Neuronal stem cell (in vitro differentiated cells): ENCODE measurements around the gene ALKBH7.
A peak's percentile ranks its signal among the peaks of the same experiment; 100 is the strongest.
"Not testable (repeated sequence)": the region's sequence is repeated elsewhere in the genome, so short reads cannot be mapped to it uniquely, and the experiment has no call there.

Experiments used
- DNase-seq: peaks from one replicate; pipeline ENCODE4 v3.0.0-alpha.2; 2013; ENCODE audit warnings: low spot score
- H2AFZ ChIP-seq: one replicate; pipeline ENCODE4 v1.6.1; 2013; ENCODE audit warnings: mild to moderate bottlenecking, low read length, inconsistent platforms
- H2AK5ac ChIP-seq: 2 replicates; pipeline ENCODE4 v1.6.1; 2013; ENCODE audit warnings: low read depth, mild to moderate bottlenecking, inconsistent platforms, low read length, moderate library complexity, mixed read lengths
- H2BK120ac ChIP-seq: 2 replicates; pipeline ENCODE4 v1.6.1; 2013; ENCODE audit warnings: low read depth, mild to moderate bottlenecking, inconsistent platforms, low read length, moderate library complexity, mixed read lengths
- H2BK12ac ChIP-seq: one replicate; pipeline ENCODE4 v1.6.1; 2013; ENCODE audit warnings: low read length, inconsistent platforms
- H2BK15ac ChIP-seq: 2 replicates; pipeline ENCODE4 v1.6.1; 2013; ENCODE audit warnings: mild to moderate bottlenecking, low read length, inconsistent platforms, mixed read lengths
- H2BK5ac ChIP-seq: one replicate; pipeline ENCODE4 v1.6.1; 2013; ENCODE audit warnings: inconsistent platforms, mild to moderate bottlenecking, low read length, moderate library complexity
- H3K14ac ChIP-seq: one replicate; pipeline ENCODE4 v1.6.1; 2013; ENCODE audit warnings: low read length, inconsistent platforms
- H3K18ac ChIP-seq: 2 replicates; pipeline ENCODE4 v1.6.1; 2013; ENCODE audit warnings: low read length, inconsistent platforms
- H3K23ac ChIP-seq: 2 replicates; pipeline ENCODE4 v1.6.1; 2013; ENCODE audit warnings: low read depth, mild to moderate bottlenecking, mixed read lengths, low read length, inconsistent platforms; ENCODE audit not compliant: poor library complexity
- H3K27ac ChIP-seq: replicated peaks from 3 replicates; pipeline ENCODE4 v1.5.1; 2013; ENCODE audit warnings: low read length, inconsistent platforms
- H3K27me3 ChIP-seq, 3 experiments: 2 replicates each; pipeline ENCODE4 v1.6.1; 2013; ENCODE audit warnings: low read length in 3 of 3, mild to moderate bottlenecking in 2 of 3, inconsistent platforms in 1 of 3, low read depth in 1 of 3, mixed read lengths in 1 of 3, moderate library complexity in 1 of 3; ENCODE audit not compliant: control insufficient read depth in 3 of 3, insufficient read depth in 3 of 3
- H3K36me3 ChIP-seq, 2 donors: replicated peaks in 1 of 2; 2 replicates each; pipeline ENCODE4 v1.6.1; 2013; ENCODE audit warnings: low read length in 2 of 2; ENCODE audit not compliant: control insufficient read depth in 2 of 2, insufficient read depth in 2 of 2
- H3K4ac ChIP-seq: 2 replicates; pipeline ENCODE4 v1.6.1; 2013; ENCODE audit warnings: inconsistent platforms, mild to moderate bottlenecking, low read length, moderate library complexity
- H3K4me1 ChIP-seq, 2 donors: 1 replicate in 1 of 2; 2 replicates in 1 of 2; pipeline ENCODE4 v1.6.1; 2013; ENCODE audit warnings: low read length in 2 of 2, low read depth in 1 of 2; ENCODE audit not compliant: control insufficient read depth in 2 of 2, insufficient read depth in 1 of 2
- H3K4me2 ChIP-seq: one replicate; pipeline ENCODE4 v1.6.1; 2013; ENCODE audit warnings: mild to moderate bottlenecking, low read length, inconsistent platforms; ENCODE audit not compliant: insufficient read depth, poor library complexity, severe bottlenecking
- H3K4me3 ChIP-seq, 2 donors: 2 replicates each; pipeline ENCODE4 v1.5.1; 2013; ENCODE audit warnings: low read length in 2 of 2, mild to moderate bottlenecking in 2 of 2, inconsistent platforms in 1 of 2, moderate library complexity in 1 of 2
- H3K79me1 ChIP-seq: one replicate; pipeline ENCODE4 v1.6.1; 2013; ENCODE audit warnings: low read depth, mild to moderate bottlenecking, inconsistent platforms, low read length, moderate library complexity
- H3K9ac ChIP-seq: one replicate; pipeline ENCODE4 v1.6.1; 2013; ENCODE audit warnings: mild to moderate bottlenecking, low read depth, low read length, inconsistent platforms; ENCODE audit not compliant: poor library complexity
- H3K9me3 ChIP-seq, 2 donors: replicated peaks in 1 of 2; 2 replicates each; pipeline versions ENCODE3 to v1.6.1; 2013; ENCODE audit warnings: low read length in 2 of 2, mild to moderate bottlenecking in 2 of 2, inconsistent platforms in 1 of 2, low read depth in 1 of 2, mixed read lengths in 1 of 2, moderate library complexity in 1 of 2; ENCODE audit not compliant: control insufficient read depth in 2 of 2, insufficient read depth in 1 of 2
- H4K8ac ChIP-seq: one replicate; pipeline ENCODE4 v1.6.1; 2013; ENCODE audit warnings: low read depth, mild to moderate bottlenecking, inconsistent platforms, low read length, moderate library complexity
- H4K91ac ChIP-seq: one replicate; pipeline ENCODE4 v1.6.1; 2013; ENCODE audit warnings: low read length, low read depth, mild to moderate bottlenecking, inconsistent platforms; ENCODE audit not compliant: poor library complexity
- WGBS, 2 donors: extraction: QIAGEN DNeasy Blood & Tissue Kit; methylation state at CpG; one replicate each; pipeline ENCODE4 v1.1.7; 2013; ENCODE audit warnings: missing lambda C conversion rate in 2 of 2, mixed read lengths in 1 of 2; ENCODE audit not compliant: insufficient read length in 2 of 2, insufficient replicate concordance in 1 of 2; ENCODE audit errors: extremely low coverage in 2 of 2; 5-methylcytosine and 5-hydroxymethylcytosine counted together

The ALKBH7 gene

DNA sequence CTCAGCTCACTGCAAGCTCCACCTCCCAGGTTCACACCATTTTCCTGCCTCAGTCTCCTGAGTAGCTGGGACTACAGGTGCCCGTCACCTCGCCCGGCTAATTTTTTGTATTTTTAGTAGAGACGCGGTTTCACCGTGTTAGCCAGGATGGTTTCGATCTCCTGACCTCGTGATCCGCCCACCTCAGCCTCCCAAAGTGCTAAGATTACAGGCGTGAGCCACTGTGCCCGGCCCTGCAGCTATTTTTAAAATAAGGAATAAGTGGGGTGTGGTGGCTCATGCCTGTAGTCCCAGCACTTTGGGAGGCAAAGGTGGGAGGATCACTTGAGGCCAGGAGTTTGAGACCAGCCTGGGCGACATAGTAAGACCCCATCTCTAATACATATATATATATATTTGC is 12.1 kb upstream of the ALKBH7 start:
- H2AFZ ChIP-seq, H4K91ac ChIP-seq: not testable (repeated sequence)

DNA sequence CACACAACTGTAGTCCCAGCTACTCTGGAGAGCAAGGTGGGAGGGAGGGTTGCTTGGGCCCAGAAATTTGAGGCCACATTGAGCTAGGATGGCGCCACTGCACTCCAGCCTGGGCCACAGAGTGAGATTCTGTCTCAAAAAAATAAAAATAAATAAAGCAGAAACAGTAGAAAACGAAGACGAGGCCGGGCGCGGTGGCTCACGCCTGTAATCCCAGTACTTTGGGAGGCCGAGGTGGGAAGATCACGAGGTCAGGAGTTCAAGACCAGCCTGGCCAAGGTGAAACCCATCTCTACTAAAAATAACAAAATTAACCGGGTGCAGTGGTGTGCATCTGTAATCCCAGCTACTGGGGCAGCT is 11.8 kb upstream of the ALKBH7 start:
- H3K4me3 ChIP-seq = peak overlapping the region; percentile 69 to 96

More for the DNA sequence above, 12.1 kb upstream of the ALKBH7 start:
- H3K9ac ChIP-seq, H2BK12ac ChIP-seq, H2BK15ac ChIP-seq, H4K8ac ChIP-seq, H3K27me3 ChIP-seq, H3K23ac ChIP-seq, H2BK5ac ChIP-seq, H3K4ac ChIP-seq, H2AK5ac ChIP-seq, H3K27ac ChIP-seq, H3K4me3 ChIP-seq, H3K18ac ChIP-seq, H2BK120ac ChIP-seq, H3K4me2 ChIP-seq, H3K79me1 ChIP-seq, DNase-seq, H3K4me1 ChIP-seq, H3K14ac ChIP-seq, H3K9me3 ChIP-seq: not testable (repeated sequence)
- peaks cover 8 to 19% of the 10 kb centered on the region in 2 donors for H3K36me3 ChIP-seq
- no CpG with 5 or more reads among the region's 12 CpGs for WGBS, 2 donors

DNA sequence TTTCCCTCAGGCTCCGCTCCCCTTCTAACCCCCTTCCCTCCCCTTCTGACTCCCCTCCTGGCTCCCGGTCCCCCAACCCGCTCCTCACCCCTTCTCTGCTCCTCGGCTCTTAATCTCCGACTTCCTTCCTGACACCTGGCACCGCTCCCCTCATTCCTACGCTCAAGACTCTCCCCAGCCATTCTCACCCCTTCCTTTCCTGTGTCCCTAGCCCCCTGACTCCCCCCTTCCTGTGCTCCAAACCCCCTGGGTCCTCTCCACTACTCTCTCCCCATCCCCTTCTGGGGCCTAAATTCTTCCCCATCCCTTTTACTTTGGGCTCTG is 10.6 kb upstream of the ALKBH7 start:
- DNase-seq = no peak
- peaks cover 4% of the 10 kb centered on the region for H3K79me1 ChIP-seq
- H3K9ac ChIP-seq = peak overlapping the region; percentile 92
- H3K18ac ChIP-seq = peak overlapping the region; percentile 99
- peak overlapping the region; percentile 91 for H3K23ac ChIP-seq
- peak overlapping the region; percentile 98 for H2AFZ ChIP-seq
- peak overlapping the region; percentile 75 for H2BK5ac ChIP-seq
- H2BK15ac ChIP-seq = no peak overlapping the region
- no peak overlapping the region for H2BK120ac ChIP-seq
- peak overlapping the region; percentile 20 for H2AK5ac ChIP-seq
- no peak overlapping the region for H3K14ac ChIP-seq
- H3K27me3 ChIP-seq = no peaks in the 10 kb centered on the region
- H3K4ac ChIP-seq = no peak overlapping the region
- H4K8ac ChIP-seq = no peak overlapping the region
- peak overlapping the region; percentile 96 to 100 for H3K4me3 ChIP-seq
- peaks cover 15 to 34% of the 10 kb centered on the region in 2 donors for H3K36me3 ChIP-seq
- no peak overlapping the region for H3K27ac ChIP-seq
- H3K4me1 ChIP-seq = peaks cover 3 to 5% of the 10 kb centered on the region in 2 donors
- H3K4me2 ChIP-seq = peak overlapping the region; percentile 62
- H3K9me3 ChIP-seq = no peaks in the 10 kb centered on the region
- WGBS, 2 donors = no CpG with 5 or more reads among the region's 7 CpGs
- H4K91ac ChIP-seq = no peak overlapping the region
- H2BK12ac ChIP-seq = no peak overlapping the region

More for the DNA sequence above, 11.8 kb upstream of the ALKBH7 start:
- H3K23ac ChIP-seq, DNase-seq, H3K27ac ChIP-seq, H4K8ac ChIP-seq, H3K9ac ChIP-seq, H2AK5ac ChIP-seq, H2BK15ac ChIP-seq, H3K9me3 ChIP-seq, H3K14ac ChIP-seq, H3K27me3 ChIP-seq, H4K91ac ChIP-seq, H3K79me1 ChIP-seq, H2BK12ac ChIP-seq, H3K4me1 ChIP-seq, H3K4ac ChIP-seq, H3K4me2 ChIP-seq, H2BK120ac ChIP-seq, H2BK5ac ChIP-seq: not testable (repeated sequence)
- Histone ChIP-seq H3K18ac (peak overlapping the region; percentile 44), H2AFZ (peak overlapping the region; percentile 98), H3K36me3 (peaks cover 8 to 23% of the 10 kb centered on the region in 2 donors)
- no CpG with 5 or more reads among the region's 10 CpGs for WGBS, 2 donors

DNA sequence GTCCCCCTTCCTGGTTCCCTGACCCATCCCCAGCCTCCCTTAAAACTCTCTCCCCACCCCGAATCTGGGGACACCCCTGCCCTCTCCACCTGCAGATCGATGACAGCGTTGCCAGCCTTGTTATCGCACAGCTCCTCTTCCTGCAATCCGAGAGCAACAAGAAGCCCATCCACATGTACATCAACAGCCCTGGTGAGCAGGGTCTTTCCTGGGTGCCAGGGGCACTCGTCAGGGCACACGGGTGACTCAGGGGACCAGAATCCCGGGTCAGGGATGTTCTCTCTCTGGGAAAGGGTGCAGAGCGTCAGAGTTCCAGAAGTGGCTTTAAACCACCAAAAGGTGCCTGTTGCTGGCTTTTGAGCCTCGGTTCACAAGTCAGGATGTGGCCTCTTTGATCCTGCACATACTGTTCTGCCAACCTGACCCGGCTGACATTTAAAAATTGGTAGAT is 10.2 kb upstream of the ALKBH7 start:
- no peak overlapping the region for H4K91ac ChIP-seq
- no peak overlapping the region for H2BK5ac ChIP-seq
- no peak overlapping the region for H2BK12ac ChIP-seq
- no peak for DNase-seq
- H2BK120ac ChIP-seq = no peak overlapping the region
- H3K4ac ChIP-seq = no peak overlapping the region
- H3K14ac ChIP-seq = no peak overlapping the region
- no CpG with 5 or more reads among the region's 11 CpGs for WGBS, 2 donors
- no peaks in the 10 kb centered on the region for H3K27me3 ChIP-seq
- H2BK15ac ChIP-seq = no peak overlapping the region
- H2AFZ ChIP-seq = peak overlapping the region; percentile 98
- H3K23ac ChIP-seq = no peak overlapping the region
- H3K27ac ChIP-seq = no peak overlapping the region
- peaks cover 4% of the 10 kb centered on the region for H3K79me1 ChIP-seq
- peak overlapping the region; percentile 96 to 100 for H3K4me3 ChIP-seq
- H2AK5ac ChIP-seq = peak overlapping the region; percentile 20
- H4K8ac ChIP-seq = no peak overlapping the region
- H3K4me1 ChIP-seq = peaks cover 3 to 5% of the 10 kb centered on the region in 2 donors
- H3K18ac ChIP-seq = no peak overlapping the region
- H3K36me3 ChIP-seq = peaks cover 15 to 38% of the 10 kb centered on the region in 2 donors
- peak overlapping the region; percentile 62 for H3K4me2 ChIP-seq
- H3K9me3 ChIP-seq = no peaks in the 10 kb centered on the region
- peak overlapping the region; percentile 88 for H3K9ac ChIP-seq
